Islet precursor cell (in vitro differentiated cells): ENCODE data around the gene HEATR5B.
A peak's percentile ranks its signal among the peaks of the same experiment; 100 is the strongest.
"Not testable (repeated sequence)": the region's sequence is repeated elsewhere in the genome, so short reads cannot be mapped to it uniquely, and the experiment has no call there.

Source experiments
- DNase-seq: peaks from one replicate; pipeline ENCODE4 v3.0.0-alpha.2; 2018

Gene HEATR5B

DNA sequence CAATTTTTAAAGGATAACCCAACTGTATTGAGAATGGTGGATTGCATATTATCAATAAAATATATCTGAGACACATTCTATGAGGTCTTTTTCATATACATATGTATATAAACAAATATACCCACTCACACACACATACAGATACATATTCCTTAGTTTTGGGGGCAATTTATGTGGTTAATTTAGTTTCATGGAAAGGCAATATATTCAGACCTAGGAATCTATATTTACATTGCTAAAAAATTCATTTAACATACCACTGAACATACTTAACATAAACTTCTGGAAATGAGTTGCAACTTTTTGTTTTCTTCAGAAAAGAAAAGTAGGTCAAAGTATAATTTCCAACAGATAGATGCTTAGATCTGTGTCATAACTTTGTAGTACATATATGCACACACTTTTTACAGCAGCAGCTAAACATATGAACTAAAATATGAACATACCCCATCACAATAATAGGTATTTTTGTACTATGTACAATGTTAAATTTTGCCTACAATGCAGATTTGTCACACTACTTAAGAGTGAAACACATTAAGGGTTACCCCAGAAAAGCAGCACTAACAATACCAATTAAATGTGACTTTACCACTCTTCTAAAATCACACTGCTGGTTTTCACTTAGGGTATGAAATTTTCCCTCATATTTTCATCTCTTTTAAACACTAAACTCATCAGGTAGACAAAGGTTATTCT, 23.0 kb downstream of the HEATR5B start:
- no peak for DNase-seq

DNA sequence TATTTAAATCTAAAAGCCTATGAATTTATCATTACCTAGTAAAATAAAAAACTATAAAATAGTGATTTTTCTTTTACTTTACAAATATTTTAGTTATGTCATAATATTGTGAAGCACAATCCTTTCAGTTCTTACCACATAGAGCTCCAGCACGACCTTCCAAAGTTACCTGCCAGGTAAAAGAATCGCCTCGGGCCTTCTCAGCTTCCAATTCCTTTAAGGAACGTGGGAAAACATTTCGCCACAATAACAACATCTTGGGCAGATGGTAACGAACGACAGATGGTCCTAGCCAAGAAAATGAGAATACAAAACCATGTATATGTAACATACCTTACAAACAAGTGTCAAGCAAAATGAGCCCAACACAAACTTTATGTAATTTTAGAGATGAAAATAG, 23.7 kb downstream of the HEATR5B start:
- no peak for DNase-seq

DNA sequence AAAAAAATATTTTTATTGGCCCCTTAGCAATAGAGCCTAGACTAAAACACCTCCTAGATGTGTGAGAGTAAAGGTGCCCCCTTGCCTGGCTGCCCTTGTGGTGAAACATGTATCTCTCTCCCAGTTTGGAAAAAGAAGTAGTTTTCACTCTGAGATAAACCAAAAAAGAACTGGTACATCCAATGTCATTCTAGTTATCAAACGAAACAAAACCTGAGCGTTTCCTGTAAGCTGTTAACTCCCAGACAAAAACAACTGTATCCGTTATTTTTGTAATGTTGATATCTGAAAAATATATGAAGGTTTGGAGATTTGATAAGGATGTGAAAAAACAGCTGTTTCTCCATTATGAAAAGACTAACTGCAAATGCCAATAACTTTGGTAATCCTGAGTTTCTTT, 24.3 kb downstream of the HEATR5B start:
- DNase-seq: no peak

DNA sequence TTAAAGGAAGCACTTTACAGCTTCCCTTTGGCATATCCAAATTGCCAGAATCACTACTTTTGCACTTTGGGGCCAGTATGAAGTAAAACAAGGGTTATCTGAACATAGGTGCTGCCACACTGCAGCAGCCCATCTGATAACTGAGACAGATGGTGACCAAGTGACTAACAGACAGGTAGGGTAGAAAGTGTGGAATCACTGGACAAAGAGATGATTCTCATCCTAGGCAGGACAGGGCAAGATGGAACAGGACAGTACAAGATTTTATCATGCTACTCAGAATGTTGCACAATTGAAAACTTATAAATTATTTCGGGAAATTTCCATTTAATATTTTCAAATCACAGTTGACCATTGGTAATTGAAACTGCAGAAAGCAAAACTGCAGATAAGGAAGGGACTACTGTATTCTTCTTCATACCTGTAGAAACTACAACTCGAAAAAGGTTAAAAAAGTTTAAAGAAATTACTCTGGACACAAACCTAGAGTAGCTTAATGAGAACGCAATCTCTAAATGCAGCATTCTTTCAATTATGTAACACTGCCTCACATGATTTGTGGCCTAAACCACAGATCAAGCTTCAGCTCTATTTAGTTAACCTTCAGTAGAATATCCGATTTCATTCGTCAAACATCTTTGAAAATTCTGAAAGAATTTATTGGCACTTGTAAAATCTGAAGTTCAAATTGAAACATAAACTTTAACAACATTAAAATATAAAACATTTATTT, 31.4 kb downstream of the HEATR5B start:
- no peak for DNase-seq

DNA sequence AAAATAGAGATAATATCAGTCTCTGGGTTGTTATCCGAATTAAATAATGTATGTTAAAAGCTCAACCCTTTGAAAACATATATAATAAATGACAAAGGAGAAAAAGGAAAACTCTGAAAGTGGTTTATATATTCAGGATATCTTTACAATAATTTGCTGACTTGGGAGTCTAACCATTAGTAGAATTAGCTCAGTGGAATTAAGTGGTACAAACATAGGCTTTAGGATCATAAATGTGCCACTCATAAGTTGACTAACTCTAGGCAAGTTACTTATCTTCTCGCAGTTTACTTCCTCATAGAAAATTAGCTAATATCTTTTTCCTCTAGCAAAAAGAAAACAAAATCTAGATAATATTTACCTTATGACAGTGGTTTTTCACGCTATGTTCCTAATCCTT, 44.6 kb downstream of the HEATR5B start:
- no peak for DNase-seq

DNA sequence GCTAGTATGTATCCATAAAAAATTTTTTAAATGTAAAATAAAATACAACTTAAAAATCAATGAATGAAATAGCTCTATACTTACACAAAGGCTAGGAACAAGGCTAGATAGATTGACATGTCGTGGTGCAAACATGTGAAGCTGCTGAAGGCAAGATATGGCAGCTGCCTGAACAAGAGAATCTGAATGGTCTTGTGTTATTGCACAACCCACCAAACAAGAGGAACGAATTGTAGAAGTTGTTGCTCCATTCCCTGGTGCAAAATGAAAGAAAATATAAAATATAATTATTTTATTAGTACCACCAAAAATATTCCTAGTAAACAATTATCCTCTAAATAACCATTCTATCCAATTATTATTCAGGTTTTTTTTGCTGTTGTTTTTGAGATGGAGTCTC, 46.4 kb downstream of the HEATR5B start:
- no peak for DNase-seq

DNA sequence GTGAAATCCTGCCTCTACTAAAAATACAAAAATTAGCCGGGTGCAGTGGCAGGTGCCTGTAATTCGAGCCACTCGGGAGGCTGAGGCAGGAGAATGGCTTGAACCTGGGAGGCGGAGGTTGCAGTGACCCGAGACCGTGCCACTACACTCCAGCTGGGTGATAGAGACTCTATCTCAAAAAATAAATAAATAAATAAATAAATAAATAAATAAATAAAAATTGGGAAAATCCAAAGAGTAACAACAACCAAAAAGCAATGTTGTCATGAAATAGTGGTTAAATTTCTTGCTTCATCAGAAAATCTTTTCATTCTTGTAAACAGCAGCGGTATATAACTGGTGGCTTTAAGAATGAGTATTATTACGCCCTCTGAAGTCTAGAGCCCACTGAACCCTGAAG, 54.4 kb downstream of the HEATR5B start:
- DNase-seq: no peak

DNA sequence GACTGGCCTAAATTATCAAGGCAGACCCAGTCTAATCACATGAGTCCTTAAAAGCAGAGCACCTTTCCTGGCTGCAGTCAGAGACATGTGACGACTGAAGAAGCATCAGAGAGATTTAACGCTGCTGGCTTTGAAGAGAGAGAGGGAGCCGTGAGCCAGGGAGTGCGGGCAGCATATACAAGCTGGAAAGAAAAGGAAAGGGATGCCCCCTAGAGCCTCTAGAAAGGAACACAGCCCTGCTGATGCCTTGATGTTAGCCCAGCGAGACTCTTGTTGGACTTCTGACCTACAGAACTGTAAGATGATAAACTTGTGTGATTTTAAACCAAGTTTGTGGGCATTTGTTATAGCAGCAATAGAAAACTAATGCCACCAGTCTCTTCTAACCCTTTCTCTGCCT, 58.1 kb downstream of the HEATR5B start:
- peak; percentile 59 for DNase-seq

DNA sequence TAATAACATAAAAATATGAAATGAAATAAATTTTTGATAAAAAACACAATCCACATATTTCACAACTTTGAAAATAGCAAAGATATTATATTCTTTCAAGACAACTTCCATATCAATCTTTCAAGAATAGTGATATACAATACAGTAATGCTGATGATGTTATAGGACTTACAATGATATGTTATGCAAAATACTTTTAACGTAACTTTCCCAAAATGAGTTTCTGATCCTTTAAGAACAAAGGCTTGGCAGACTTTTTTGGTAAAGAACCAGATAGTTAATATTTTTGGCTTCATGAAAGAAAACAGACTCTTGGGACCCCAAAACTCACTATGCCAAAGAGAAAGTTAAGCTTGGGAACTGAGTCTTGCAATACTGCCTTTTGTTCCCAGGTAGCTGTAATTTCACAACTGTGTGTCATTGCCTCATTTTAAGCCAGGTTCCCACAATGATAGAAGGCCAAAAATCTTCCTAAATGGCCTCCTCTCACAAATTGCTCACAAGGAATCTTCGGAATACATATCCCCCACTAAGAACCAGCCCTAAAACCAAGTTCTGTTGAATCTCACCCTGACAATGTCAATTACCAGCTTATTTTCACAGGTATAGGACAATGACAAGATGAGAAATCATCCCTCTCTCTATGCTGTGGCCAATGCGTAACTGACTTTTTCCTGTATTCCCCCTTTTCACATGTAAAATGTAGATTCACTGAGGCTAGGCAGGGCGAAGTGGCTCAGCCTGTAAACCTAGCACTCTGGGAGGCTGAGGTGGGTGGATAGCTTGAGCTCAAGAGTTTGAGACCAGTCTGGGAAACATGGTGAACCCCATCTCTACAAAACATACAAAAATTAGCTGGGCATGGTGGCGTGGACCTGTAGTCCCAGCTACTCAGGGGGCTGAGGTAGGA, 63.0 kb downstream of the HEATR5B start:
- DNase-seq: no peak

DNA sequence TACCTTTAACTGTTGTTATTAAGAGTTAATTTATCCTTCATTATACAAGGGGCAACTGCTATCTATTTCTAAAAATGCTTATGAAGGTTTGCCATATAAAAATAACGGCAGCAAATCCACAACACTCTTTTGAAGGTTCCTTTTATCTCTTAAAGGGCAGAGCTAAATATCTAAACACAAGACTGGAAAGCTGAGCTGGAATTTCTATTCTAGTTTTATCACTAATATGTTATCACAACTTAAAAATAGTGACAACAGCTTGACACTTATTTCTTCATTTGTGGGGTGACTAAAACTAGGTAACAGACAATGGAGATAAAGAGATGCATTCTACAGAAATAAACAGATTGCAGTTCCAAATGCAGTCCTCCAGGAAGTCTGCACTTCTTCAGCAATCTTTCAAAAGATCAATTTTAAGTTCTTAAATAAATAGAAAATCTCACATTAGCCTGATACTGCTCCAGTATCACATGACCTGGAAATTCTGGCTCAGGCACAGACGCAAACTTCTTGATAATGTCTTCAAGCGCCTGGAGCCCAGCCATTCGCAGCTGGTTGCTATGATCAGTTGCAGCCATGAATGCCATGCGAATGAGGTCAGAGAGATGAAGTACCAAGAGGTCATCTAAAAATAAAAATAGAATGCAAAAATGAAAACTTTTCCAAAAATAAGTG, 63.8 kb downstream of the HEATR5B start:
- peak; percentile 56 for DNase-seq

DNA sequence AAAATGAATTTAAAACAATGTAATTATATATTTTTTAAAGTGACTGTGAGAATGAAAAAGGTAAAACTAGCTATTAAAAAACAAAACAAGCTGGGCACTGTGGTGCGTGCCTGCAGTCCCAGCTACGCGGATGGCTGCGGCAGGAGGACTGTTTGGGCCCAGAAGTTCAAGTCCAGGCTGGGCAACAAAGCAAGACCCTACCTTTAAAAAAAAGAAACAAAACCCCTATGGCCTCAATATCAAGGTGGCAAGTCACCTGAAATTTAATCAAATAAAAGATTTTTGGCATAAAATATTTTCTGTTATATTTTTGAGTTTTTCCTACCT, 70.9 kb downstream of the HEATR5B start:
- DNase-seq: no peak

DNA sequence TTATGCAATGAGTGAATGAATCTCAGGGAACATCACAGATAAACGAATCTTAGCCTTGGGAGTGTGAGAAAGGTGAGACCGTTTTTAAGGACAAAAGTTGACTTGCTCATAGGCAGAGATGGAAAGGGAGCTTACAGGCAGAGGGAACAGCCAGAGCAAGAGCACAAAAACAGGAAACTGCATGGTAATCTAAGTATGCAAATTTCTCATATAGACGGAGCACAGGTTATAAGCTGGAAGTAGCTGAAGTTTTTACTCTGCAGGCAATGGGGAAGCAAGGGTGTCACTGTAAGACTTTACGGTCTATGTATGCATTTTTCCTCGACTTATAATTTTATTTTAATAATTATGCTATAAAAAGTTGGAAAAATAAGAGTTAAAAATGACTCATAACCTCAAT, 73.0 kb downstream of the HEATR5B start:
- DNase-seq: no peak

DNA sequence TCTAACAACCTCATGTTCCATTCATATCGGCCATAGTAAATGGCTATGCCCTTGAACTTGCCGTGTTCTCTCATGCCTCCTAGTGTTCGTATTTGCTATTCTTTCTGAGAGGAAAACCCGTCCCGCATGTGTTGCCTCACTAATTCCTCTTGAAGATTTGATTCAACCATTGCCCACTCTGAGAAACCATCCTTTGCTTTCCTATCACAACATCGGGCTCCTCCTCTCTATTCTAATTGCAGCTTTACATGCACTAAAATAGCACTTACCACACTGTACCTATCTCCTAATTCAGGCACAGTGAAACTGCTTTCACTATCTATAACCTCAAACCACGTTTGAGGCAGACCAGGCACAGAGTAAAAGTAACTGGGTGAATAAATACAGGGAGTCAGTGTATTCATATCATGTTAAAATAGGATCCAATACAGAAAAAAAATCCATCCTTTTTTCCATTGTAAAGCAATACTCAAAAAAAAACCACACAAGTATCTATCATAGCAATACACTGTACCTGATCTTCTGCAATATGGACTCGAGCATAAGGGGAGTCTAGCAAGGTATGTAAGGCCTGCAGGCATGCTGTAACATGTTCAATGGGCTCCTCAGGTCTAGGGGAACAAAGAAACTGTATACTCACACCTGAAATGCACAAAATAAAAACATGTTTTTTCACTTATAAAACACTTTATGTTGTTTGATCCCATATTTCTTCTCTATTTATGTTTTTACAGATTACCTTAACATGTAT, 78.9 kb downstream of the HEATR5B start:
- DNase-seq: peak; percentile 54

DNA sequence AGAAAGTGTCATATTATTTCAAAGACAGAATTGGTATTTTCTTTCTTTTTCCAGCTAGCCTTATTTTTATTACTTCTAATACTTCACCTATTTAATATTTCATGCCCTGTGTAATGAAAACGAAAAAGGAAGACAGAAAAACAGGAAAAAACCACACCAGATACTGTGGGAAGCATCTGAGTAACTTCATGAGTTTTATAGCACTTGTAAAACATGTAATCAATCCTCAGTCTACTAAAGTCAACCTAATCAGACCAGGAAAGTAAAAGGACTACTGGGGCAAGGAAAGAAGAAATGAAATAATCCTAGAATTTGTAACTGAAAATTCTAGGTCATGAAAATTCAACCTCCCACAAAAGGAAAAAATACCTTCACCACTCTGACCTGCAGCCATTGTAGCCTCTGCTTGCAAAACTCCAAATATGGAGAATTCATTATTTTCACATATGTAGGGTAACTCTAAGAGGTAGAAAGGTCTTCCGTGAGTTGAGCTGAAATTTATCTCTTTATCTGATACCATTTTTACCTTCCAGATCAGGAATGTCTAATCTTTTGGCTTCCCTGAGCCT, 83.1 kb downstream of the HEATR5B start:
- no peak for DNase-seq

DNA sequence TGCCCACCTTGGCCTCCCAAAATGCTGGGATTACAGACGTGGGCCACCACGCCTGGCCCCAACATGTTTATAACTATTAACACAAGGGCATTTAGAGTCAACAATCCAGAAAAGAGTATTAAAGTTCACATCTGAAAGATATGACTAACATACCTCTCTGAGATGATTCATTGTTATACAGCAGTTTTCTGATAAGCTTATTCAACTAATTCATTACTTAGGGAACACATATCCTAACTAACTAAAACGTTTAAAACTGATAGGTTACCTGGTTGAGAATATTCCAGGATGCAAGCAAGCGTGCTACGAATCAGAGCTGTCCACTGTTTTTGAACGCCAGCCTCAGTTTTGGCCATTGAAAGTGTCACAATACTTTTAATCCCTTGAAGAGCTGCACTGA, 83.9 kb downstream of the HEATR5B start:
- DNase-seq: no peak

DNA sequence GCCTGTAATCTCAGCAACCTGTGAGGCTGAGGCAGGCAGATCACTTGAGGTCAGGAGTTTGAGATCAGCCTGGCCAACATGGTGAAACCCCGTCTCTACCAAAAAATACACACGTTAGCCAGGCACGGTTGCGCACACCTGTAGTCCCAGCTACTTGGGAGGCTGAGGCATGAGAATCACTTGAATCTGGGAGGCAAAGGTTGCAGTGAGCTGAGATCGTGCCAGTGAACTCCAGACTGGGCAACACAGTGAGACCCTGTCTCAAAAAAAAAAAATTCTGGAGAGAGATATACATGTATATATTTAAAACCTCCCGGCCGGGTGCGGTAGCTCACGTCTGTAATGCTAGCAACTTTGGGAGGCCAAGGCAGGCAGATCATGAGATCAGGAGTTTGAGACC, 84.8 kb downstream of the HEATR5B start:
- not testable (repeated sequence) for DNase-seq

DNA sequence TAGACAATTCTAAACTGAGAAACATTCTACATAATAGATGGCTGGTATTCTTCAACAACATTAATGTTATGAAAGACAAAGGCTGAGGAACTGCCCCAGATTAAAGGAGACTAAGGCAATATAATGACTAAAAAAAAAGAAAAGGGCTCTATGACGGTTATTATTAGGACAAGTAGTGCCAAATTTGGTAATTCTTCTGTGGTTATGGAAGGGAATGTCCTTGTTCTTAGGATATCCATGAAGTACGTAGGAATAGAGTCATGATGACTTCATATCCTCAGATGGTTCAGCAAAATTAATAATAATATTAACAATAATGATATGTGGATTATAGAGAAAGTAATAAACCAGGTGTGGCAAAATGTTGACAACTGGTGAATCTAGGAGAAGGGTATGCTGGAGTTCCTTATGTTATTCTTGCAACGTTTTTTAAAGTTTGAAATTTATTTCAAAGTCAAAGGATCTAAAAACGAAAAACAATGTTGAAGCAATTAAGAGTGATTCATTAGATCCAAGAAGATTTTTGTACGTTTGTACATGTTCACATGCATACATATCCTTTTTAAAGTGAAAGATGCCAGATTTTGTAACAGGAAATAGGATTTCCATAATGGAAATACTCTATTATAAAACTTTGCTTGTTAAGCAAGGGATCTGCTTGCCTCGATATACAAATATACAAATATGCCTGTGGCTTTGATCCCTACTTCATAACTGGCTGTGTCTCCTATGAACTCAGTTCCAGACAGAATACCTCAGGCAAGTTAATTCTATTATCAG, 90.1 kb downstream of the HEATR5B start:
- no peak for DNase-seq

DNA sequence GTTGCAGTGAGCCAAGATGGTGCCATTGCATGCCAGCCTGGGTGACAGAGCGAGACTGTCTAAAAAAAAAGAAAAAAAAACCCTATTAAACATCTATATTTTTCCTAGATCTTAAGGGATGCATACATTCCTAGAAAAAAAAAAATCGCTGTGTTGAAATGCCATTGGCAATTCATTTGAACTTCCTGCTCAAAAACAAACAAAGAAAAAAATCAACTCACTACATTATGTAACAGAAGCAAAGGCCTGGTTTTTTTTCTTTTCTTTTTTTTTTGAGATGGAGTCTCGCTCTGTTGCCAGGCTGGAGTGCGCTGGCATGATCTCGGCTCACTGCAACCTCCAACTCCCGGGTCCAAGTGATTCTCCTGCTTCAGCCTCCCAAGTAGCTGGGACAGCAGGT, 96.2 kb downstream of the HEATR5B start:
- DNase-seq: no peak

DNA sequence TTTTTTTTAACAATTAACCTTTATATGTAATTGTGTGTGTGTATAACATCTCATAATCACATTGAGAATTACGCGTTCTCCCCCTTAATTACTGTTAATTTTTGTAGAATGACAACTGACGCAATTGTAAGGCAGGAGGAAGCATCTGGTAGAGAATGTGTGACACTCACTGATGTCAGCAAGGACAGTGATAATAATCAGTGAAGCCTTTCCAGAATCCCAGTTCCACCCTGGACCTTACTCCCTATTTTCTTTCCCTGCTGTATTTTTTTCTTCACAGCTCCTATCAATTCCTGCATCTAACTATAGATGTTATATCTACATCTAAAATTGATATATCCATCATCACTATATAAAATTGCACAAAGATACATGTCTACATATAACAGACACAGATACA, 101.7 kb downstream of the HEATR5B start:
- no peak for DNase-seq

DNA sequence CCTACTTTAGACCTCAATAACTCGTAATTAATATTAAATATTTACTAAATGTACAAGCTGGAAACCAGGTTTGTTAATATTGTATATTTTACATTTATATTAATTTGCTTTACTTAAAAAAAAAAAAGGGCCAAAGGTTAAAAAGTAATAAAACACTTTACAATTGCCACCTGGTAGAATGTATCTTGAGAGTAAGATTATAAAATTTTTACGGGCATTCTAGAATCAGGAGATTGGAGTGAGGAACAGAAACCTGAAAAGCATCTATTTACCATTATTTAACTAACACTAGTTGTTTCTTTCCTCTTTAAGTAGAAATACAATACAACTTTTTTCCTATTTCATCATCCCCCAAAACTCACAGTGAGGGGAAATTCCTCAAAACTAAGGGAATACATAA, 102.3 kb downstream of the HEATR5B start:
- DNase-seq: no peak

DNA sequence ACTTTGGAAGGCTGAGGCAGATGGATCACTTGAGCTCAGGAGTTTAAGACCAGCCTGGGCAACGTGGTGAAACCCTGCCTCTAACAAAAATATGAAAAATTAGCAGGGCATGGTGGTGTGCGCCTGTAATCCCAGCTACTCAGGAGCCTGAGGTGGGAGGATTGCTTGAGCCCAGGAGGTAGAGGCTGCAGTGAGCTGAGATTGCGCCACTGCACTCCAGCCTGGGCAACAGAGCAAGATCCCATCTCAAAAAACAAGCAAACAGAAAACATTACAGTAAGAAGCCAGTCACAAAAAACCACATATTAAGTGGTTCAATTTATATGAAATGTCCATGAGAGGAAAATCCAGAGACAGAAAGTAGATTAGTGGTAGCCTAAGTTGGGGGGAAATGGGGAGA, 105.2 kb downstream of the HEATR5B start:
- not testable (repeated sequence) for DNase-seq
